Activated B cell treated with CpG ODN at 0.5 μM for 24 hours (primary cell): ENCODE data around the gene B4GALNT1. TPM values are rescaled to one million over a fixed set of nuclear protein-coding genes. Genes with fewer than 3 reads are reported as not detected.

Experiments used
- ATAC-seq: fragments of 200-7000 bp; cut with Tn5 transposase; one replicate; pipeline ENCODE4 v1.10.0; 2021; ENCODE audit warnings: low read depth, mild to moderate bottlenecking, moderate library complexity
- CTCF ChIA-PET: fragments of 350-600 bp; sonication (Branson Sonifier 250); formaldehyde crosslinking; loops from one replicate; lab custom pipeline; 2021; ENCODE audit warnings: antibody characterized with exemption; lab: Charles Lee
- POLR2A ChIA-PET: fragments of 350-600 bp; sonication (Branson Sonifier 250); formaldehyde crosslinking; loops from one replicate; lab custom pipeline; 2021; ENCODE audit warnings: antibody characterized with exemption; lab: Charles Lee
- DNase-seq: peaks from one replicate; pipeline ENCODE4 v3.0.0; 2022
- H3K27ac Mint-ChIP-seq: one replicate; pipeline ENCODE4 v1.8.0; 2020; ENCODE audit warnings: mixed read lengths
- H3K27me3 Mint-ChIP-seq: one replicate; pipeline ENCODE4 v1.8.0; 2021; ENCODE audit warnings: mixed read lengths
- H3K36me3 Mint-ChIP-seq: one replicate; pipeline ENCODE4 v1.8.0; 2021; ENCODE audit warnings: low read depth, mixed read lengths
- H3K4me1 Mint-ChIP-seq: one replicate; pipeline ENCODE4 v1.8.0; 2021; ENCODE audit warnings: mixed read lengths
- H3K4me3 Mint-ChIP-seq: one replicate; pipeline ENCODE4 v1.8.0; 2020; ENCODE audit warnings: mild to moderate bottlenecking, mixed read lengths
- H3K9me3 Mint-ChIP-seq: one replicate; pipeline ENCODE4 v1.8.0; 2020; ENCODE audit warnings: mixed read lengths
- intact Hi-C: fragments of 100-400 bp; cut with micrococcal nuclease; formaldehyde crosslinking; loops from one replicate; pipeline ENCODE4 v1.15.1; 2024
- total RNA-seq: library from RNA; stranded (reverse); gene quantifications from 2 replicates; pipeline ENCODE4 v1.2.3, GENCODE V29; 2022
- TF ChIP-seq, protein P1 (sequence below): fragments of 200-600 bp; IDR thresholded peaks from one replicate; pipeline ENCODE4 v1.8.0; 2022; ENCODE audit warnings: antibody characterized with exemption, mild to moderate bottlenecking

The B4GALNT1 gene
- total RNA-seq, 1 donor from 2014 or later = 0.31 TPM

DNA sequence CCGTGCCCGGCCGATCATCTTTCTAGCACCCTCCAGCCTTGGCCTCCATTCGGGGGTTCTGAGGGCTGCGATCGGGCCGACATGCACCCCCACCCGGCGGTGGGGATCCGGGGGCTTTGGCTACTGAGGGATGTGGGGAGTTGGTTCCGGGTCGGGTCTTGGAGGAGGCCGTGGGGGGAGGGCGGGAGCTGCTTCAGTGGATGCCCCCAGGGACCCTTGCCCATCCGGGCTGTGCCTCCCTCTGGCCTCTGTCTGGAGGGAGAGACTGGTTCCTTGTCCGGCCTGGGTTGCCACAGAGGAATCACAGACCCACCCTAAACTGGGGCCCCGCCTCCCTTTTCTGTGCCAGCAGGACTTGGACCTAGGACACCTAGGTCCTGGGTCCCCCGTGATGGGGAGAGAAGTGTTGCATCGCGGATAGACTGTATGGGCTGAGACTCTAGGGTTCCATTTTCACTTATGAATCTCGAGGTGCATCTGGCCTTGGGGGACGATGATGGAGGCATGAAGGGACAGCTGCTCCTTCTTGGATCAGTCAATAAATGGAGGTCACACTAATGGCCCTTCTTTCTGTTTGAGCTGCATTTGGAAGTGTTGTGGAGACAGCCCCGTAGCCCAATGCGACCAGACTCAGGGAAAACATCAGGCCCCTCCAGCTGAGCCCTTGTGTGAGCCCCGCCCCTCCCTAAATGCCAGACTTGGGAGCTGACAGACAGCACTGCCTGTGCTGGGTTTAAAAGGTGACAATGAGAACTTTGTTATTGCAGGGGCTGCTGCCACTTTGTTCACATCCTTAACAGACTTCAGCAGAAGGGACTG is 27.8 kb downstream of the B4GALNT1 start:
- Mint-ChIP-seq H3K36me3 (peaks cover 26% of the 10 kb centered on the region), H3K9me3 (no peaks in the 10 kb centered on the region), H3K4me3 (peak overlapping the region; percentile 77), H3K27me3 (peaks cover 35% of the 10 kb centered on the region), H3K4me1 (peaks cover 16% of the 10 kb centered on the region), H3K27ac (no peak overlapping the region)
- ATAC-seq (peak; percentile 49), DNase-seq (no peak)
- intact Hi-C loops = loop anchor here (1.0 kb wide), 2 partner anchors 9 to 14 kb away; partner anchors contain the start of gene PIP4K2C
- ChIA-PET POLR2A (interaction anchor here (1.1 to 1.3 kb wide), 3 partner anchors 12 to 117 kb away, joined by 3 to 5 read pairs (median 4); partner anchors contain the start of gene PIP4K2C), CTCF (interaction anchor here (1.0 kb wide), 1 partner anchor 9 kb away, joined by 3 read pairs; no protein-coding TSS in a partner anchor)
- TF ChIP-seq, protein P1, sequence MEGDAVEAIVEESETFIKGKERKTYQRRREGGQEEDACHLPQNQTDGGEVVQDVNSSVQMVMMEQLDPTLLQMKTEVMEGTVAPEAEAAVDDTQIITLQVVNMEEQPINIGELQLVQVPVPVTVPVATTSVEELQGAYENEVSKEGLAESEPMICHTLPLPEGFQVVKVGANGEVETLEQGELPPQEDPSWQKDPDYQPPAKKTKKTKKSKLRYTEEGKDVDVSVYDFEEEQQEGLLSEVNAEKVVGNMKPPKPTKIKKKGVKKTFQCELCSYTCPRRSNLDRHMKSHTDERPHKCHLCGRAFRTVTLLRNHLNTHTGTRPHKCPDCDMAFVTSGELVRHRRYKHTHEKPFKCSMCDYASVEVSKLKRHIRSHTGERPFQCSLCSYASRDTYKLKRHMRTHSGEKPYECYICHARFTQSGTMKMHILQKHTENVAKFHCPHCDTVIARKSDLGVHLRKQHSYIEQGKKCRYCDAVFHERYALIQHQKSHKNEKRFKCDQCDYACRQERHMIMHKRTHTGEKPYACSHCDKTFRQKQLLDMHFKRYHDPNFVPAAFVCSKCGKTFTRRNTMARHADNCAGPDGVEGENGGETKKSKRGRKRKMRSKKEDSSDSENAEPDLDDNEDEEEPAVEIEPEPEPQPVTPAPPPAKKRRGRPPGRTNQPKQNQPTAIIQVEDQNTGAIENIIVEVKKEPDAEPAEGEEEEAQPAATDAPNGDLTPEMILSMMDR = no peak

DNA sequence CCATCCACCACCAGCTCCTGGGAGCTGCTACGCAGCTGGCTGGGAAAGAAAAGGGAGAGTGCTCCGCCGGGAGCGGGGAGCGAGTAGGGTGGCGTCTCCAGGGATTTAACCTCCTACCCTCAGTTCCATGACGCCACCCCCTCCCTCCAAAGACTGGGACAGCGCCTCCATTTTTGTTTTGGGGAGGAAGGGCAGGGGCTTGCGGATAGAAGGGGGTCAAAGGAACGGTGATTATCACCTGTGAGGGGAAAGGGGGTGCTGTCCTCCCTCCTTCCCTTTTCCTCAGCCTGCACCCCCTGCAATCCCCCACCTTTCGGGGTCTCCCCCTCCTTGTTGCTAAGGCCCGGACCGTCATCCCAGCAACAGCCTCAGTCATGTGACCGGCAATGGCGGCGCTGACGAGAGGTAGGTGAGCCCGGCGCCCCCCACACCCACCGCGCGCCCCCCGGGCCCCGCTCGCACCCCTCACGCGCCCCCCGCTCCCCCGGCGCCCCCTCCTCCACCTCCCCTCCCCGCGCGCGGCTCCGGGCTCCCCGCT is 28.5 kb downstream of the B4GALNT1 start, which contains the start of gene DTX3:
DTX3 (plus strand) TSS at position 371 of the 538 bp plus-strand sequence. CDS start 1,694 bp downstream, outside the sequence.
- no peak within 1 kb of the TSS for H3K27ac Mint-ChIP-seq
- H3K4me1 Mint-ChIP-seq = peaks cover 16% of the 10 kb centered on the region
- DNase-seq = no peak
- peaks cover 34% of the 10 kb centered on the region for H3K27me3 Mint-ChIP-seq
- H3K4me3 Mint-ChIP-seq = peak within 1 kb of the TSS; percentile 79
- intact Hi-C loops = loop anchor here (1.0 kb wide), 1 partner anchor 13 kb away; the partner anchor contains the start of gene PIP4K2C
- H3K36me3 Mint-ChIP-seq = peaks cover 33% of the 10 kb centered on the region
- ChIA-PET POLR2A (interaction anchor here (1.1 to 1.3 kb wide), 2 partner anchors 11 to 118 kb away, joined by 3 to 5 read pairs; no protein-coding TSS in a partner anchor), CTCF (no interaction called here)
- ATAC-seq = peak; percentile 61
- no peaks in the 10 kb centered on the region for H3K9me3 Mint-ChIP-seq
- TF ChIP-seq, protein P1 = no peak

DNA sequence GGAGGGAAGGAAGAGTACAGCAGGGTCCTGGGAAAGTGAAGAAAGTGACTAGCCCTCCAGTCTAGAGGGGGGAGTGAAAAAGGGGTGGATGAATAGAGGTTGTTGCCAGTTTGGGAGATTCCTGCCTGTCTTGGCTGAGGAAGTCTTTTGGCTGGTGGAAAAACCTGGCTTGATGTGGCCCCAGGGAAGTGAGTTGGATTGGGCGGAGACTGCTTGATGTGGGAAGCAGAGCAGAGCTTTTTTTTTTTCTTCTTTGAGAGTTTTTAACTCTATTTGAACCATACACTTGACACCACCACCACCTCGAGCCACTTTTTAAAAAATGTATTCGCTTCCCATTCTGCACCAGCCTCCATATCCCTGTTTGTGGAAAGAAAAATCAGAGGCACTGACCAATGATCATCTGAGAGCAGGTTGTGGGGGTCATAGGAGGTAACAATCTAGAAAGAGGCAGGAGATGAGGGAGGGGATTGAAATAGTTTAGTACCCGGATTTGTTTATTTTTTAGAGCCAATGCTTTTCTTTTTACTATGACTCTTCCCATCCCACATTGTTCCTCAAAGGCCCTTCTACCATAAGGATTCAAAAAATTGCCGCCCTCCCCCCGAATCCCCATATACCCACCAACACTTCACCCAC is 29.1 kb downstream of the B4GALNT1 start:
- no peaks in the 10 kb centered on the region for H3K9me3 Mint-ChIP-seq
- ATAC-seq (no peak), DNase-seq (no peak)
- intact Hi-C loops = loop anchor here (1.0 kb wide), 1 partner anchor 13 kb away; the partner anchor contains the start of gene PIP4K2C
- POLR2A ChIA-PET = no interaction called here
- TF ChIP-seq, protein P1 = no peak
- peak overlapping the region; percentile 79 for H3K4me3 Mint-ChIP-seq
- CTCF ChIA-PET = interaction anchor here (1.6 kb wide), 1 partner anchor 20 kb away, joined by 6 read pairs; no protein-coding TSS in a partner anchor
- H3K4me1 Mint-ChIP-seq = peaks cover 16% of the 10 kb centered on the region
- no peak overlapping the region for H3K27ac Mint-ChIP-seq
- peaks cover 38% of the 10 kb centered on the region for H3K36me3 Mint-ChIP-seq
- H3K27me3 Mint-ChIP-seq = peaks cover 29% of the 10 kb centered on the region

DNA sequence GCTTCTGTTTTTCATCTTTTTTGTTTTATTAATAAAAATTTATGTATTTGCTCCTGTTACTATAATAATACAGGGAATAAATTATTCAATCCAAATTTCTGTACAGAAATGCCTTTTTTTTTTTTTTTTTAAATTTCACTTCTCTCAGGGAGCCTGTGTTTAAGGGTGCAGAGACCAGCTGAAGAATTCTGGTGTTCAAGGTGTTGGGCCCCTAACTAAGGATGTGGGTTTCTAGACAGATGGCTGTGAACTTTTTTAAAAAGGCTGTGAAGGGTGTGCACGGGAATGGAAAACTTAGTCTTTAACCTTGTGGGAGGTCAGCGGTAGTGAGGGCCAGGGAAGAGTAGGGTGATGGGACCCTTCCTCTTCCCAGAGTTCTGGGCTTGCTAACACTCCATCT is 29.7 kb downstream of the B4GALNT1 start:
- Mint-ChIP-seq H3K4me3 (peak overlapping the region; percentile 79), H3K9me3 (no peaks in the 10 kb centered on the region), H3K27ac (no peak overlapping the region), H3K27me3 (peaks cover 23% of the 10 kb centered on the region), H3K36me3 (peaks cover 43% of the 10 kb centered on the region), H3K4me1 (peaks cover 16% of the 10 kb centered on the region)
- POLR2A ChIA-PET = no interaction called here
- CTCF ChIA-PET = interaction anchor here (1.6 kb wide), 1 partner anchor 19 kb away, joined by 6 read pairs; no protein-coding TSS in a partner anchor
- ATAC-seq = no peak
- DNase-seq = no peak
- TF ChIP-seq, protein P1 = no peak
- intact Hi-C loops = no loop called here
